HepG2 (cell line): Measurements from ENCODE around the gene ALPK1. TPM values are rescaled to one million over a fixed set of nuclear protein-coding genes. Genes with fewer than 3 reads are reported as not detected.

ENCODE experiments used
- MEIS2 ChIP-seq: sonication (generic); formaldehyde crosslinking; IDR thresholded peaks from 2 replicates; pipeline ENCODE4 v1.9.0; 2021; ENCODE audit warnings: mild to moderate bottlenecking, missing genetic modification reagents
- PHF20 ChIP-seq: sonication (generic); formaldehyde crosslinking; IDR thresholded peaks from 2 replicates; pipeline ENCODE4 v1.5.0; 2020; ENCODE audit warnings: mild to moderate bottlenecking, missing genetic modification reagents
- polyA plus RNA-seq, 8 experiments: library from polyadenylated mRNA; depleted of rRNA in 3 of 8; stranded (reverse) in 7 of 8; unstranded in 1 of 8; fragments of >200 nt; fragmentation: Illumina TruSeq in 4 of 8; extraction: Trizol in 4 of 8; gene quantifications; 2 replicates each; pipeline versions ENCODE4 v1.2.1 to v1.2.3, GENCODE V29; 2011 to 2016; ENCODE audit warnings: low read depth in 4 of 8, missing spikeins in 1 of 8, mixed read lengths in 1 of 8; ENCODE audit not compliant: insufficient read depth in 1 of 8
- total RNA-seq, 5 experiments: library from RNA; depleted of rRNA; stranded (reverse); fragments of >200 nt; fragmentation: Illumina TruSeq; extraction: Trizol; gene quantifications; 2 replicates each; pipeline ENCODE4 v1.2.3, GENCODE V29; 2016; ENCODE audit warnings: low read depth in 1 of 5
- TF ChIP-seq, protein P1 (sequence below): sonication (generic); formaldehyde crosslinking; IDR thresholded peaks from 2 replicates; pipeline ENCODE4 v1.5.1; 2020; ENCODE audit warnings: mild to moderate bottlenecking, missing genetic modification reagents
- TF ChIP-seq, protein P2 (sequence below): sonication (generic); formaldehyde crosslinking; IDR thresholded peaks from 2 replicates; pipeline ENCODE4 v1.4.0; 2020; ENCODE audit warnings: missing genetic modification reagents
- TF ChIP-seq, protein P3 (sequence below): fragments of 450-650 bp; IDR thresholded peaks from 2 replicates; pipeline ENCODE4 v1.6.1; 2016

ALPK1 gene
- total and polyA plus RNA-seq, 2 of the 13 experiments (the other 11 are each of a cell fraction or from before 2014, with no cell fraction given): 0.61 to 1.3 TPM

- TF ChIP-seq, protein P1, sequence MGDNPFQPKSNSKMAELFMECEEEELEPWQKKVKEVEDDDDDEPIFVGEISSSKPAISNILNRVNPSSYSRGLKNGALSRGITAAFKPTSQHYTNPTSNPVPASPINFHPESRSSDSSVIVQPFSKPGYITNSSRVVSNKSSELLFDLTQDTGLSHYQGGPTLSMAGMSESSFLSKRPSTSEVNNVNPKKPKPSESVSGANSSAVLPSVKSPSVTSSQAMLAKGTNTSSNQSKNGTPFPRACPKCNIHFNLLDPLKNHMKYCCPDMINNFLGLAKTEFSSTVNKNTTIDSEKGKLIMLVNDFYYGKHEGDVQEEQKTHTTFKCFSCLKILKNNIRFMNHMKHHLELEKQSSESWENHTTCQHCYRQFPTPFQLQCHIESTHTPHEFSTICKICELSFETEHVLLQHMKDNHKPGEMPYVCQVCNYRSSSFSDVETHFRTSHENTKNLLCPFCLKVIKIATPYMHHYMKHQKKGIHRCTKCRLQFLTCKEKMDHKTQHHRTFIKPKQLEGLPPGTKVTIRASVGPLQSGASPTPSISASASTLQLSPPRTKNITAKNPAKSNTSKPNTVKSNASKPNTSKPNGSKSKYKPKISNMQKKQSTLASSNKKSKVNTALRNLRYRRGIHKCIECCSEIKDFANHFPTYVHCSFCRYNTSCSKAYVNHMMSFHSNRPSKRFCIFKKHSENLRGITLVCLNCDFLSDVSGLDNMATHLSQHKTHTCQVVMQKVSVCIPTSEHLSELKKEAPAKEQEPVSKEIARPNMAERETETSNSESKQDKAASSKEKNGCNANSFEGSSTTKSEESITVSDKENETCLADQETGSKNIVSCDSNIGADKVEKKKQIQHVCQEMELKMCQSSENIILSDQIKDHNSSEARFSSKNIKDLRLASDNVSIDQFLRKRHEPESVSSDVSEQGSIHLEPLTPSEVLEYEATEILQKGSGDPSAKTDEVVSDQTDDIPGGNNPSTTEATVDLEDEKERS (CRISPR knock-in tag): no peak
- no peak for TF ChIP-seq PHF20 (CRISPR knock-in tag)
- TF ChIP-seq, protein P2, sequence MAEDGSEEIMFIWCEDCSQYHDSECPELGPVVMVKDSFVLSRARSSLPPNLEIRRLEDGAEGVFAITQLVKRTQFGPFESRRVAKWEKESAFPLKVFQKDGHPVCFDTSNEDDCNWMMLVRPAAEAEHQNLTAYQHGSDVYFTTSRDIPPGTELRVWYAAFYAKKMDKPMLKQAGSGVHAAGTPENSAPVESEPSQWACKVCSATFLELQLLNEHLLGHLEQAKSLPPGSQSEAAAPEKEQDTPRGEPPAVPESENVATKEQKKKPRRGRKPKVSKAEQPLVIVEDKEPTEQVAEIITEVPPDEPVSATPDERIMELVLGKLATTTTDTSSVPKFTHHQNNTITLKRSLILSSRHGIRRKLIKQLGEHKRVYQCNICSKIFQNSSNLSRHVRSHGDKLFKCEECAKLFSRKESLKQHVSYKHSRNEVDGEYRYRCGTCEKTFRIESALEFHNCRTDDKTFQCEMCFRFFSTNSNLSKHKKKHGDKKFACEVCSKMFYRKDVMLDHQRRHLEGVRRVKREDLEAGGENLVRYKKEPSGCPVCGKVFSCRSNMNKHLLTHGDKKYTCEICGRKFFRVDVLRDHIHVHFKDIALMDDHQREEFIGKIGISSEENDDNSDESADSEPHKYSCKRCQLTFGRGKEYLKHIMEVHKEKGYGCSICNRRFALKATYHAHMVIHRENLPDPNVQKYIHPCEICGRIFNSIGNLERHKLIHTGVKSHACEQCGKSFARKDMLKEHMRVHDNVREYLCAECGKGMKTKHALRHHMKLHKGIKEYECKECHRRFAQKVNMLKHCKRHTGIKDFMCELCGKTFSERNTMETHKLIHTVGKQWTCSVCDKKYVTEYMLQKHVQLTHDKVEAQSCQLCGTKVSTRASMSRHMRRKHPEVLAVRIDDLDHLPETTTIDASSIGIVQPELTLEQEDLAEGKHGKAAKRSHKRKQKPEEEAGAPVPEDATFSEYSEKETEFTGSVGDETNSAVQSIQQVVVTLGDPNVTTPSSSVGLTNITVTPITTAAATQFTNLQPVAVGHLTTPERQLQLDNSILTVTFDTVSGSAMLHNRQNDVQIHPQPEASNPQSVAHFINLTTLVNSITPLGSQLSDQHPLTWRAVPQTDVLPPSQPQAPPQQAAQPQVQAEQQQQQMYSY (CRISPR knock-in tag): no peak
- no peak for TF ChIP-seq MEIS2 (CRISPR knock-in tag)
- TF ChIP-seq, protein P3, sequence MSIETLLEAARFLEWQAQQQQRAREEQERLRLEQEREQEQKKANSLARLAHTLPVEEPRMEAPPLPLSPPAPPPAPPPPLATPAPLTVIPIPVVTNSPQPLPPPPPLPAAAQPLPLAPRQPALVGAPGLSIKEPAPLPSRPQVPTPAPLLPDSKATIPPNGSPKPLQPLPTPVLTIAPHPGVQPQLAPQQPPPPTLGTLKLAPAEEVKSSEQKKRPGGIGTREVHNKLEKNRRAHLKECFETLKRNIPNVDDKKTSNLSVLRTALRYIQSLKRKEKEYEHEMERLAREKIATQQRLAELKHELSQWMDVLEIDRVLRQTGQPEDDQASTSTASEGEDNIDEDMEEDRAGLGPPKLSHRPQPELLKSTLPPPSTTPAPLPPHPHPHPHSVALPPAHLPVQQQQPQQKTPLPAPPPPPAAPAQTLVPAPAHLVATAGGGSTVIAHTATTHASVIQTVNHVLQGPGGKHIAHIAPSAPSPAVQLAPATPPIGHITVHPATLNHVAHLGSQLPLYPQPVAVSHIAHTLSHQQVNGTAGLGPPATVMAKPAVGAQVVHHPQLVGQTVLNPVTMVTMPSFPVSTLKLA: no peak
Measured at GRCh38 chr4:112355662-112356061, 58.5 kb downstream of the ALPK1 start (continued).
